ENCODE measurements around the gene OAT.

- TF ChIP-seq CEBPB (IDR thresholded peaks at IDR 0.05), result no peak
- TF ChIP-seq CTCF (IDR thresholded peaks at IDR 0.05), result no peak
- TF ChIP-seq POLR2A (IDR thresholded peaks at IDR 0.05; ENCODE audit: low read length), result no peak
- TF ChIP-seq MAX (IDR thresholded peaks at IDR 0.05), result no peak
- no peak for TF ChIP-seq SMC3 (IDR thresholded peaks at IDR 0.05)
- TF ChIP-seq RCOR1 (IDR thresholded peaks at IDR 0.05; ENCODE audit: low read depth, low read length), result no peak
- no peak for TF ChIP-seq ZFP36 (IDR thresholded peaks at IDR 0.05; ENCODE audit: borderline replicate concordance, partially characterized antibody)
- TF ChIP-seq REST (IDR thresholded peaks at IDR 0.05), result no peak
- no peak for TF ChIP-seq BHLHE40 (IDR thresholded peaks at IDR 0.05; ENCODE audit: low read depth, low read length)
- no peak for TF ChIP-seq FOSL2 (IDR thresholded peaks at IDR 0.05)
- no peak for TF ChIP-seq FOSL2 (CRISPR knock-in tag; IDR thresholded peaks at IDR 0.05)
- TF ChIP-seq JUNB (IDR thresholded peaks at IDR 0.05), result no peak
- no peak for TF ChIP-seq JUN (IDR thresholded peaks at IDR 0.05)
- no peak for TF ChIP-seq KDM5A (IDR thresholded peaks at IDR 0.05)
Measured at GRCh38 chr10:124450012-124450782, 31.5 kb upstream of the OAT start, which contains the start of gene NKX1-2.

All from A549 (cell line).